ENCODE data around the gene TMEM238L.

Gene TMEM238L

GRCh38 chr17:10754861-10755591, 48.9 kb downstream of the TMEM238L start:
- FAIRE-seq (no peak), DNase-seq (ENCODE audit: insufficient read length, low spot score) (no peak)
- TF ChIP-seq POLR2A (IDR thresholded peaks at IDR 0.05; ENCODE audit: low read depth, low read length), result no peak

- FAIRE-seq (no peak), DNase-seq (ENCODE audit: insufficient read length, low spot score) (peak; percentile 35)
- TF ChIP-seq POLR2A (IDR thresholded peaks at IDR 0.05; ENCODE audit: low read depth, low read length), result no peak
Observed at GRCh38 chr17:10754109-10754508, 49.8 kb downstream of the TMEM238L start.

DNA sequence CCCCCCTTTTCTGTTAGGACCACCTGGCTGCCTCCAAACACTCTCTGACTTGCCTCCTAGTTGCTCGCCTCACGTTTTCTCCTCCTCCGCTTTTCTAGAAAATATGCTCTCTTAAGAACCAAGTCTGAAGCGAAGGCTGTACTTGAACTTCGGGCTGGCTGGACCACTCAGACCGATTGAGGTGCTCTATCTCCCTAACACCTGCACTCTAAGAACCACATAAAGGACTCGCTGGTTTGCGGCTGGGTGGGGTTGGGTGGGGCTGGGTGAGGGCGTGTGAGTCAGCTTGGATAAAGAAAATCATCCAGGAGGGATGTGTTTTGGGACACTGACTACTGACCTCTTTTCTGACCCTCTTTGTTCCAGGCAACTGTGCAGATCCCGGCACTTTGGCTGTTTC, 51.2 kb downstream of the TMEM238L start:
- DNase-seq (ENCODE audit: insufficient read length, low spot score) (no peak), FAIRE-seq (no peak)
- no peak for TF ChIP-seq POLR2A (IDR thresholded peaks at IDR 0.05; ENCODE audit: low read depth, low read length)

GRCh38 chr17:10751563-10751962, 52.3 kb downstream of the TMEM238L start:
- no peak for FAIRE-seq
- no peak for DNase-seq (ENCODE audit: insufficient read length, low spot score)
- TF ChIP-seq POLR2A (IDR thresholded peaks at IDR 0.05; ENCODE audit: low read depth, low read length), result no peak

DNA sequence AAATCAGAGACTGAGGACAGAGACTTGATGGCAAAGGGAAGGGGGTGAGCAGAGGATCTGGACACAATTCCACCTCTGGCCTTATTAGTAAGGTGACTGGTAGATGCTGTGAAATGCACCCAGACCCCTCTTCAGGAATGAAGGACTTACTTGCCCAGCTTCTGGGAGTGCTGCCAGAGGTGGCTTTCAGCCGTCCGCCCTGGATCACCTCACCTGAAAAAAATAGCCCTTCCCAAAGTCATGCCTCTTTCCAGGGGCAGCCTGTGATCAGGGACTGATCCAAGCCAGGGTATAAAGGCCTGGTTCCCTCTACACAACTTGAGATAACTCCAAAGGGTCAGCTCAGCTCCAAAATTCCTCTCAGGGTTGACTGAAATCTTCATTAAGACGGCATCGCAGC, 53.7 kb downstream of the TMEM238L start:
- DNase-seq (ENCODE audit: insufficient read length, low spot score) (no peak), FAIRE-seq (no peak)
- no peak for TF ChIP-seq POLR2A (IDR thresholded peaks at IDR 0.05; ENCODE audit: low read depth, low read length)

- no peak for DNase-seq (ENCODE audit: insufficient read length, low spot score)
- TF ChIP-seq POLR2A (IDR thresholded peaks at IDR 0.05; ENCODE audit: low read depth, low read length), result no peak
- no peak for FAIRE-seq
Observed at GRCh38 chr17:10748531-10749181, 55.2 kb downstream of the TMEM238L start.

DNA sequence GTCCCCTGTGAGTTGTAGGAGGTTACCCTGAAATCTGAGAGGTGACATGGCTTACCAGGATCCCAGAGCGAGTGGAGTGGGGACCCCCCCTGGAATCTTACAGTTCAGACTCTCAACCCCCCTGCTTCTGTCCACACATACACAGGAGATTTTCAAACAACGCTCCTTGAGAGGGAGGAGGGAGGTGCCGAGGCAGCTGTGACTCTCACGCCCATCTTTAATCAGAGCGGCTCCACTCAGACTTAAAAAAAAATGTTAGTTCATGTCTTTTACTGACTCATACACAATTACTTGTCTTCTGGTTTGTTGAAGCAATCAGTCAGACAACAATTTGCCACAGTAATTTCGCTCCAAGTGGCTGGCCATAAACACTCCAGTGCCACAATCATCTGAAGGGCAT, 58.7 kb downstream of the TMEM238L start:
- TF ChIP-seq POLR2A (IDR thresholded peaks at IDR 0.05; ENCODE audit: low read depth, low read length), result no peak
- FAIRE-seq, result no peak
- DNase-seq (ENCODE audit: insufficient read length, low spot score), result no peak

All from H54 (cell line).